Germinal center (tissue), 1 donor: ENCODE results near the gene CNTN6.
A peak's percentile ranks its signal among the peaks of the same experiment; 100 is the strongest.

ENCODE experiments used
- DNase-seq: peaks from one replicate; pipeline ENCODE4 v3.0.0; 2012; ENCODE audit warnings: mixed read lengths, low spot score

The CNTN6 gene

GRCh38 chr3:1423566-1424089, 330.8 kb downstream of the CNTN6 start:
- no peak for DNase-seq

- peak; percentile 2 for DNase-seq
These were observed 346.6 kb downstream of the CNTN6 start for GRCh38 chr3:1439395-1439794.

- no peak for DNase-seq
These were observed 349.4 kb downstream of the CNTN6 start for GRCh38 chr3:1442271-1442670.

- DNase-seq = no peak
These were observed 351.4 kb downstream of the CNTN6 start for GRCh38 chr3:1444195-1444594.

- DNase-seq = no peak
These were observed 353.7 kb downstream of the CNTN6 start for GRCh38 chr3:1446531-1446930.

- DNase-seq = no peak
These were observed 354.6 kb downstream of the CNTN6 start for GRCh38 chr3:1447452-1447851.

- DNase-seq = no peak
These were observed 355.6 kb downstream of the CNTN6 start for GRCh38 chr3:1448443-1448842.
